SK-N-SH treated with all-trans-retinoic acid at 6 μM for 48 hours (cell line): ENCODE data around the gene XCR1.

Experiments
- ATAC-seq: fragments of 200-7000 bp; cut with Tn5 transposase; 3 replicates; pipeline ENCODE4 v1.9.1; 2020; ENCODE audit warnings: mild to moderate bottlenecking, moderate library complexity
- ARNTL ChIP-seq: fragments of 450-650 bp; formaldehyde crosslinking; IDR thresholded peaks from 2 replicates; pipeline ENCODE4 v1.5.0; 2020; ENCODE audit warnings: low read depth, mild to moderate bottlenecking, moderate library complexity, borderline replicate concordance
- BACH2 ChIP-seq: fragments of 250-450 bp; sonication (Bioruptor Pico); IDR thresholded peaks from 2 replicates; pipeline ENCODE4 v1.9.0; 2021; ENCODE audit warnings: mild to moderate bottlenecking, borderline replicate concordance
- CSDC2 ChIP-seq: fragments of 250-450 bp; sonication (Bioruptor Pico); IDR thresholded peaks from 2 replicates; pipeline ENCODE4 v1.5.0; 2020; ENCODE audit warnings: mild to moderate bottlenecking, moderate library complexity
- ESRRG ChIP-seq: fragments of 250-450 bp; sonication (Bioruptor Pico); IDR thresholded peaks from 2 replicates; pipeline ENCODE4 v1.6.1; 2021; ENCODE audit warnings: mild to moderate bottlenecking
- GLIS3 ChIP-seq: fragments of 250-450 bp; sonication (Bioruptor Pico); IDR thresholded peaks from 2 replicates; pipeline ENCODE4 v1.5.0; 2020; ENCODE audit warnings: mild to moderate bottlenecking, moderate library complexity
- ISL1 ChIP-seq: fragments of 250-450 bp; sonication (Bioruptor Pico); IDR thresholded peaks from 2 replicates; pipeline ENCODE4 v2.1.2; 2022; ENCODE audit warnings: mild to moderate bottlenecking, moderate library complexity
- OSR1 ChIP-seq: fragments of 250-450 bp; sonication (Bioruptor Pico); IDR thresholded peaks from 2 replicates; pipeline ENCODE4 v1.8.0; 2022; ENCODE audit warnings: moderate library complexity, mild to moderate bottlenecking, inconsistent platforms
- PPARA ChIP-seq: fragments of 250-450 bp; sonication (Bioruptor Pico); IDR thresholded peaks from 2 replicates; pipeline ENCODE4 v1.5.0; 2020; ENCODE audit warnings: mild to moderate bottlenecking, borderline replicate concordance
- RARB ChIP-seq: fragments of 250-450 bp; sonication (Bioruptor Pico); IDR thresholded peaks from 2 replicates; pipeline ENCODE4 v1.8.0; 2021; ENCODE audit warnings: mild to moderate bottlenecking, moderate library complexity
- SNAI2 ChIP-seq: fragments of 250-450 bp; sonication (Bioruptor Pico); IDR thresholded peaks from 2 replicates; pipeline ENCODE4 v1.5.0; 2020; ENCODE audit warnings: mild to moderate bottlenecking, moderate library complexity
- TCF4 ChIP-seq: fragments of 250-450 bp; sonication (Bioruptor Pico); IDR thresholded peaks from 2 replicates; pipeline ENCODE4 v1.8.0; 2021; ENCODE audit warnings: mild to moderate bottlenecking, moderate library complexity, borderline replicate concordance
- TOX ChIP-seq: fragments of 250-450 bp; sonication (Bioruptor Pico); IDR thresholded peaks from 2 replicates; pipeline ENCODE4 v1.8.0; 2021; ENCODE audit warnings: mild to moderate bottlenecking, moderate library complexity, borderline replicate concordance
- ZFP3 ChIP-seq: fragments of 250-450 bp; sonication (Bioruptor Pico); IDR thresholded peaks from 2 replicates; pipeline ENCODE4 v1.5.0; 2020; ENCODE audit warnings: mild to moderate bottlenecking, moderate library complexity
- ZFP30 ChIP-seq: fragments of 450-650 bp; formaldehyde crosslinking; IDR thresholded peaks from 2 replicates; pipeline ENCODE4 v1.5.0; 2022; ENCODE audit warnings: mild to moderate bottlenecking, moderate library complexity
- ZNF565 ChIP-seq: fragments of 450-650 bp; formaldehyde crosslinking; conservative IDR thresholded peaks from 2 replicates; pipeline ENCODE4 v1.5.0; 2020; ENCODE audit warnings: low read depth, mild to moderate bottlenecking, moderate library complexity
- ZNF8 ChIP-seq: fragments of 450-650 bp; formaldehyde crosslinking; IDR thresholded peaks from 2 replicates; pipeline ENCODE4 v1.5.0; 2020; ENCODE audit warnings: mild to moderate bottlenecking, moderate library complexity
- TF ChIP-seq, protein P1 (sequence below): fragments of 250-450 bp; sonication (Bioruptor Pico); IDR thresholded peaks from 2 replicates; pipeline ENCODE4 v1.8.0; 2020; ENCODE audit warnings: mild to moderate bottlenecking, moderate library complexity, borderline replicate concordance
- TF ChIP-seq, protein P2 (sequence below): fragments of 250-450 bp; sonication (Bioruptor Pico); IDR thresholded peaks from 2 replicates; pipeline ENCODE4 v1.5.1; 2021; ENCODE audit warnings: mild to moderate bottlenecking, moderate library complexity
- TF ChIP-seq, protein P3 (sequence below): fragments of 250-450 bp; sonication (Bioruptor Pico); IDR thresholded peaks from 2 replicates; pipeline ENCODE4 v1.5.1; 2020; ENCODE audit warnings: low read depth, mild to moderate bottlenecking, moderate library complexity

The XCR1 gene

DNA sequence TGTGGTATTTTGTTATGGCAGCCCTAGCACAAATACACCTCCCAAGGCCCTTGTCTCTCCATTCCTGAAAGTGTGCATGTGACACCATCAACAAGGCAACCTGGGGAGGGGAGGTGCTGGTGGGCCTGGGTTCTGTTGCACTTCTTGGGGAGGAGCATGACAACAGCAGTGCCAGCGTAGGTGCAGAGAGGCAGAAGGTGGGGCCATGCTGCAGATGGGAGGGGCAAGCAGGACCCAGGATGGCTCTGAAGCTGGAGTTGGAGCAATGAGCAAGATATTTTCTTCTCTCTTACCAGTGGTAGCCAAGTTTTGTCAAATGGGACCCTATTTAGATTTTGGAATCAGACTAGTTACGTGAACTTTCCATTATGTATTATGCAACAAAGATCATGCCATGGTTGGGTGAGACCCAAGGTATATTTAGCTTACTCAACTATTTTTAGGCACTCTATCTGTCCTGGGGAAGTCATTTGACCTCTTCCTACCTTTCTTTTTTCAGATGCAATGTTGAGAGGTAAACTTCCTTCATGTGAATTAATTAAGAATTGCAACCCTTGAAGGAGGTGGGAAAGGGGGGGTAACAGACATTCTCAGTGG is 35.1 kb downstream of the XCR1 start:
- no peak for ATAC-seq

DNA sequence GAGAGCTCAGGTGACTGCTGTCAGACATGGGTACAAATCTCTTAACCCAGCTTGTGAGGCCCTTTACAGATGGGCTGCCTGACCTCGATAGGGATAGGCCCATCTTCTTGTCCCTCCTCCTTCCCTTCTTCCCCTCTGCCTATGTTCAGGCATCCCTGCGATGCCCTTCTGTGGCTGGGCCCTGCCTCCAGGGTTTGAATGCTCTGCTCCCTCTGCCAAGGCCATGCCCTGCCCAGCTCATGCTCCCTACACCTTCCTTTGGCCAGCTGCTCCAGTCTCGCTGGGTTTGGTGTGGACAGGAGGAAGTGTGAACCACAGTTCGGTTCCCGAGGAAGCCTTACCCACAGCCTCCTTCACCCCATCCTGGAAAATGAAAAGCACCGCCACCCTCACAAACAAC is 35.9 kb downstream of the XCR1 start:
- no peak for ATAC-seq
- TF ChIP-seq BACH2, result no peak
- TF ChIP-seq OSR1 (CRISPR knock-in tag), result no peak
- TF ChIP-seq, protein P1, sequence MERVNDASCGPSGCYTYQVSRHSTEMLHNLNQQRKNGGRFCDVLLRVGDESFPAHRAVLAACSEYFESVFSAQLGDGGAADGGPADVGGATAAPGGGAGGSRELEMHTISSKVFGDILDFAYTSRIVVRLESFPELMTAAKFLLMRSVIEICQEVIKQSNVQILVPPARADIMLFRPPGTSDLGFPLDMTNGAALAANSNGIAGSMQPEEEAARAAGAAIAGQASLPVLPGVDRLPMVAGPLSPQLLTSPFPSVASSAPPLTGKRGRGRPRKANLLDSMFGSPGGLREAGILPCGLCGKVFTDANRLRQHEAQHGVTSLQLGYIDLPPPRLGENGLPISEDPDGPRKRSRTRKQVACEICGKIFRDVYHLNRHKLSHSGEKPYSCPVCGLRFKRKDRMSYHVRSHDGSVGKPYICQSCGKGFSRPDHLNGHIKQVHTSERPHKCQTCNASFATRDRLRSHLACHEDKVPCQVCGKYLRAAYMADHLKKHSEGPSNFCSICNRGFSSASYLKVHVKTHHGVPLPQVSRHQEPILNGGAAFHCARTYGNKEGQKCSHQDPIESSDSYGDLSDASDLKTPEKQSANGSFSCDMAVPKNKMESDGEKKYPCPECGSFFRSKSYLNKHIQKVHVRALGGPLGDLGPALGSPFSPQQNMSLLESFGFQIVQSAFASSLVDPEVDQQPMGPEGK, result no peak

More for the DNA sequence above, 35.1 kb downstream of the XCR1 start:
- TF ChIP-seq, protein P2, sequence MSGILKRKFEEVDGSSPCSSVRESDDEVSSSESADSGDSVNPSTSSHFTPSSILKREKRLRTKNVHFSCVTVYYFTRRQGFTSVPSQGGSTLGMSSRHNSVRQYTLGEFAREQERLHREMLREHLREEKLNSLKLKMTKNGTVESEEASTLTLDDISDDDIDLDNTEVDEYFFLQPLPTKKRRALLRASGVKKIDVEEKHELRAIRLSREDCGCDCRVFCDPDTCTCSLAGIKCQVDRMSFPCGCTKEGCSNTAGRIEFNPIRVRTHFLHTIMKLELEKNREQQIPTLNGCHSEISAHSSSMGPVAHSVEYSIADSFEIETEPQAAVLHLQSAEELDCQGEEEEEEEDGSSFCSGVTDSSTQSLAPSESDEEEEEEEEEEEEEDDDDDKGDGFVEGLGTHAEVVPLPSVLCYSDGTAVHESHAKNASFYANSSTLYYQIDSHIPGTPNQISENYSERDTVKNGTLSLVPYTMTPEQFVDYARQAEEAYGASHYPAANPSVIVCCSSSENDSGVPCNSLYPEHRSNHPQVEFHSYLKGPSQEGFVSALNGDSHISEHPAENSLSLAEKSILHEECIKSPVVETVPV (CRISPR knock-in tag), result no peak
- TF ChIP-seq TOX (CRISPR knock-in tag) (no peak), RARB (CRISPR knock-in tag) (no peak), TCF4 (CRISPR knock-in tag) (no peak), SNAI2 (CRISPR knock-in tag) (no peak), ZNF565 (no peak), ZNF8 (CRISPR knock-in tag) (no peak)
- TF ChIP-seq, protein P3, sequence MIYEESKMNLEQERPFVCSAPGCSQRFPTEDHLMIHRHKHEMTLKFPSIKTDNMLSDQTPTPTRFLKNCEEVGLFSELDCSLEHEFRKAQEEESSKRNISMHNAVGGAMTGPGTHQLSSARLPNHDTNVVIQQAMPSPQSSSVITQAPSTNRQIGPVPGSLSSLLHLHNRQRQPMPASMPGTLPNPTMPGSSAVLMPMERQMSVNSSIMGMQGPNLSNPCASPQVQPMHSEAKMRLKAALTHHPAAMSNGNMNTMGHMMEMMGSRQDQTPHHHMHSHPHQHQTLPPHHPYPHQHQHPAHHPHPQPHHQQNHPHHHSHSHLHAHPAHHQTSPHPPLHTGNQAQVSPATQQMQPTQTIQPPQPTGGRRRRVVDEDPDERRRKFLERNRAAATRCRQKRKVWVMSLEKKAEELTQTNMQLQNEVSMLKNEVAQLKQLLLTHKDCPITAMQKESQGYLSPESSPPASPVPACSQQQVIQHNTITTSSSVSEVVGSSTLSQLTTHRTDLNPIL (CRISPR knock-in tag), result no peak

DNA sequence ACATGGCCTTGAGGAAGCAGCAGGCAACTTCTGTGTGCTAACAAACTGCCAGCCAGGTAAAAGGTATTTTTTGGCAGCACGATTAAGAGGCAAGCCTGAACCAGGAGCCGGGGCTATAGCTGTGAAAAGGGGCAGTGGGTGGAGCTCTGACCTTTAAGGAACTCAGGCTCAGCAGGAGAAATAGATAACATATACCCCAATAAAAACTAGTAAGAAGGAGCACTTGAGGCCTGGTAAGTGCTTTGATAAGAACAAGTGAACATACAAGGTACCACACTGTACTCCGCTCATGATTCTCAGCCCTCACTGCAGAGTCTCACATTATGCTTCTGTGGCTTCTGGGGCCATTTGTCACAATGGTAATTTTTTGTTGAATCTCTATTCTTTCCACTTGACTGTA is 37.1 kb downstream of the XCR1 start:
- TF ChIP-seq ESRRG (CRISPR knock-in tag) (no peak), CSDC2 (CRISPR knock-in tag) (no peak), BACH2 (no peak), ISL1 (CRISPR knock-in tag) (no peak), ZNF565 (no peak), ZFP30 (no peak), TOX (CRISPR knock-in tag) (no peak), GLIS3 (CRISPR knock-in tag) (no peak)
- TF ChIP-seq, protein P2 (CRISPR knock-in tag), result no peak
- TF ChIP-seq, protein P1, result no peak
- ATAC-seq, result no peak

DNA sequence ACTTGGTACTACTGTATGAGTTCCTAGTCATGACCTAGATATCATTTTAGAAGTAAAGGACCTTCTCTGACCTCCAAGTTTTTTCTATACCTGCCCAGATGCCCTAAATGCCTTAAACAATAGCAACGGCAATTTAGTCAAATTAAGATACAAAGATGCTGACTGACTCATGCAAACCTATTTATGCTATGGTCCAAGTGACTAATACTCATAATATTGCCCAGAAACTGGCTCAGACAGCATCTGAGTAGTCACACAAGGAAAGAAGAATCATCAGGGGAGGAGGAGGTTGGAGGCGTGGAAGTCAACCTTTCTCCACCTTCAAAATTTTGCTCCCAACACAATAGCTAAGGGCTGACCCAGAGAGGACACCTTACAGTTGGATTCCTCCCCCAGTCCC is 38.5 kb downstream of the XCR1 start:
- peak; percentile 34; the same call in 1 of the 3 replicates for ATAC-seq
- TF ChIP-seq SNAI2 (CRISPR knock-in tag), result no peak
- TF ChIP-seq ZNF8 (CRISPR knock-in tag), result no peak
- TF ChIP-seq ARNTL (CRISPR knock-in tag), result no peak
- TF ChIP-seq, all 23 proteins: peak for 0

DNA sequence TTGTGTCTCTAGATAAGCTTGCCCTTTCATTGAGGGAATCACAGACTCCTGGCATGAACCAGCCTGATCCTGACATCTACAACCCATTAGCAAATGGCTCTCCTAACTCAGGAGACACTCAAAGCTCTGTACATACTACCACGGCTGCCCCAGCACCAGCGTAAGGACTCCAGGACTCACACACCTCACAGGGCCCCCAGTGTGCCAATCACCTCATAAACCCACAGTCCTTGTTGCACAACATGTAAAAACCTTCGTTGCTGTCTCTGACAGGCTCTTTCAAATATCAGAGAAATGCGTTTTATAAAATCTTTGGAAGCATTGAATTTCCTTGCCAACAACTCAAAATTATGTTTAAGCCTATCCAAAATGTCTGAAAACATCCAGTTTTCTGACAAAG is 38.9 kb downstream of the XCR1 start:
- ATAC-seq, result no peak
- TF ChIP-seq, protein P3 (CRISPR knock-in tag), result no peak
- TF ChIP-seq GLIS3 (CRISPR knock-in tag), result no peak
- TF ChIP-seq ZNF8 (CRISPR knock-in tag), result no peak
- no peak for TF ChIP-seq ISL1 (CRISPR knock-in tag)
- no peak for TF ChIP-seq ZFP3 (CRISPR knock-in tag)
- TF ChIP-seq PPARA (CRISPR knock-in tag), result no peak
